SK-N-SH treated with all-trans-retinoic acid at 6 μM for 48 hours (cell line): ENCODE measurements around the gene SCN1A.

Experiments
- ATAC-seq: fragments of 200-7000 bp; cut with Tn5 transposase; 3 replicates; pipeline ENCODE4 v1.9.1; 2020; ENCODE audit warnings: mild to moderate bottlenecking, moderate library complexity
- ARNTL ChIP-seq: fragments of 450-650 bp; formaldehyde crosslinking; IDR thresholded peaks from 2 replicates; pipeline ENCODE4 v1.5.0; 2020; ENCODE audit warnings: low read depth, mild to moderate bottlenecking, moderate library complexity, borderline replicate concordance
- BACH2 ChIP-seq: fragments of 250-450 bp; sonication (Bioruptor Pico); IDR thresholded peaks from 2 replicates; pipeline ENCODE4 v1.9.0; 2021; ENCODE audit warnings: mild to moderate bottlenecking, borderline replicate concordance
- CREB5 ChIP-seq: fragments of 250-450 bp; sonication (Bioruptor Pico); IDR thresholded peaks from 2 replicates; pipeline ENCODE4 v1.5.1; 2020; ENCODE audit warnings: low read depth, mild to moderate bottlenecking, moderate library complexity
- CSDC2 ChIP-seq: fragments of 250-450 bp; sonication (Bioruptor Pico); IDR thresholded peaks from 2 replicates; pipeline ENCODE4 v1.5.0; 2020; ENCODE audit warnings: mild to moderate bottlenecking, moderate library complexity
- ESRRG ChIP-seq: fragments of 250-450 bp; sonication (Bioruptor Pico); IDR thresholded peaks from 2 replicates; pipeline ENCODE4 v1.6.1; 2021; ENCODE audit warnings: mild to moderate bottlenecking
- ISL1 ChIP-seq: fragments of 250-450 bp; sonication (Bioruptor Pico); IDR thresholded peaks from 2 replicates; pipeline ENCODE4 v2.1.2; 2022; ENCODE audit warnings: mild to moderate bottlenecking, moderate library complexity
- OSR1 ChIP-seq: fragments of 250-450 bp; sonication (Bioruptor Pico); IDR thresholded peaks from 2 replicates; pipeline ENCODE4 v1.8.0; 2022; ENCODE audit warnings: moderate library complexity, mild to moderate bottlenecking, inconsistent platforms
- PATZ1 ChIP-seq: fragments of 250-450 bp; sonication (Bioruptor Pico); IDR thresholded peaks from 2 replicates; pipeline ENCODE4 v1.8.0; 2020; ENCODE audit warnings: mild to moderate bottlenecking, moderate library complexity, borderline replicate concordance
- POU6F1 ChIP-seq: fragments of 250-450 bp; sonication (Bioruptor Pico); IDR thresholded peaks from 2 replicates; pipeline ENCODE4 v1.8.0; 2021; ENCODE audit warnings: low read depth, mild to moderate bottlenecking, moderate library complexity, borderline replicate concordance
- PPARA ChIP-seq: fragments of 250-450 bp; sonication (Bioruptor Pico); IDR thresholded peaks from 2 replicates; pipeline ENCODE4 v1.5.0; 2020; ENCODE audit warnings: mild to moderate bottlenecking, borderline replicate concordance
- RARB ChIP-seq: fragments of 250-450 bp; sonication (Bioruptor Pico); IDR thresholded peaks from 2 replicates; pipeline ENCODE4 v1.8.0; 2021; ENCODE audit warnings: mild to moderate bottlenecking, moderate library complexity
- SNAI2 ChIP-seq: fragments of 250-450 bp; sonication (Bioruptor Pico); IDR thresholded peaks from 2 replicates; pipeline ENCODE4 v1.5.0; 2020; ENCODE audit warnings: mild to moderate bottlenecking, moderate library complexity
- TCF4 ChIP-seq: fragments of 250-450 bp; sonication (Bioruptor Pico); IDR thresholded peaks from 2 replicates; pipeline ENCODE4 v1.8.0; 2021; ENCODE audit warnings: mild to moderate bottlenecking, moderate library complexity, borderline replicate concordance
- TOX ChIP-seq: fragments of 250-450 bp; sonication (Bioruptor Pico); IDR thresholded peaks from 2 replicates; pipeline ENCODE4 v1.8.0; 2021; ENCODE audit warnings: mild to moderate bottlenecking, moderate library complexity, borderline replicate concordance
- TSHZ2 ChIP-seq: fragments of 250-450 bp; sonication (Bioruptor Pico); IDR thresholded peaks from 2 replicates; pipeline ENCODE4 v1.5.0; 2020; ENCODE audit warnings: mild to moderate bottlenecking, moderate library complexity
- ZC3H10 ChIP-seq: fragments of 250-450 bp; sonication (Bioruptor Pico); IDR thresholded peaks from 2 replicates; pipeline ENCODE4 v1.5.1; 2021; ENCODE audit warnings: mild to moderate bottlenecking, moderate library complexity
- ZFP3 ChIP-seq: fragments of 250-450 bp; sonication (Bioruptor Pico); IDR thresholded peaks from 2 replicates; pipeline ENCODE4 v1.5.0; 2020; ENCODE audit warnings: mild to moderate bottlenecking, moderate library complexity
- ZFP30 ChIP-seq: fragments of 450-650 bp; formaldehyde crosslinking; IDR thresholded peaks from 2 replicates; pipeline ENCODE4 v1.5.0; 2022; ENCODE audit warnings: mild to moderate bottlenecking, moderate library complexity
- ZNF565 ChIP-seq: fragments of 450-650 bp; formaldehyde crosslinking; conservative IDR thresholded peaks from 2 replicates; pipeline ENCODE4 v1.5.0; 2020; ENCODE audit warnings: low read depth, mild to moderate bottlenecking, moderate library complexity
- ZNF8 ChIP-seq: fragments of 450-650 bp; formaldehyde crosslinking; IDR thresholded peaks from 2 replicates; pipeline ENCODE4 v1.5.0; 2020; ENCODE audit warnings: mild to moderate bottlenecking, moderate library complexity

SCN1A gene

GRCh38 chr2:166135152-166135848 is 7.5 kb upstream of the SCN1A start:
- ATAC-seq: no peak
- no peak for TF ChIP-seq ZNF8 (CRISPR knock-in tag)
- no peak for TF ChIP-seq ISL1 (CRISPR knock-in tag)
- no peak for TF ChIP-seq ZC3H10
- TF ChIP-seq PPARA (CRISPR knock-in tag): no peak
- no peak for TF ChIP-seq SNAI2 (CRISPR knock-in tag)
- no peak for TF ChIP-seq TCF4 (CRISPR knock-in tag)
- no peak for TF ChIP-seq ESRRG
- no peak for TF ChIP-seq BACH2 (CRISPR knock-in tag)
- no peak for TF ChIP-seq POU6F1 (CRISPR knock-in tag)
- no peak for TF ChIP-seq ZFP3 (CRISPR knock-in tag)
- no peak for TF ChIP-seq CSDC2 (CRISPR knock-in tag)
- no peak for TF ChIP-seq ZNF565 (CRISPR knock-in tag)
- no peak for TF ChIP-seq ZFP30
- no peak for TF ChIP-seq TOX (CRISPR knock-in tag)
- TF ChIP-seq CREB5 (CRISPR knock-in tag): no peak
- no peak for TF ChIP-seq TSHZ2 (CRISPR knock-in tag)
- TF ChIP-seq ARNTL (CRISPR knock-in tag): no peak

GRCh38 chr2:166134252-166135151 is 6.7 kb upstream of the SCN1A start:
- no peak for TF ChIP-seq POU6F1 (CRISPR knock-in tag)
- no peak for TF ChIP-seq TSHZ2 (CRISPR knock-in tag)
- TF ChIP-seq TOX (CRISPR knock-in tag): no peak
- TF ChIP-seq BACH2 (CRISPR knock-in tag): no peak
- no peak for TF ChIP-seq PATZ1 (CRISPR knock-in tag)
- no peak for TF ChIP-seq RARB
- no peak for TF ChIP-seq OSR1 (CRISPR knock-in tag)
- TF ChIP-seq ESRRG: no peak
- no peak for ATAC-seq
